Measurements from ENCODE around the gene TNFRSF25. TPM values are rescaled to one million over a fixed set of nuclear protein-coding genes. Genes with fewer than 3 reads are reported as not detected.

The TNFRSF25 gene
- total RNA-seq, 2 experiments from 2014 or later: 57.3 to 66.7 TPM

DNA sequence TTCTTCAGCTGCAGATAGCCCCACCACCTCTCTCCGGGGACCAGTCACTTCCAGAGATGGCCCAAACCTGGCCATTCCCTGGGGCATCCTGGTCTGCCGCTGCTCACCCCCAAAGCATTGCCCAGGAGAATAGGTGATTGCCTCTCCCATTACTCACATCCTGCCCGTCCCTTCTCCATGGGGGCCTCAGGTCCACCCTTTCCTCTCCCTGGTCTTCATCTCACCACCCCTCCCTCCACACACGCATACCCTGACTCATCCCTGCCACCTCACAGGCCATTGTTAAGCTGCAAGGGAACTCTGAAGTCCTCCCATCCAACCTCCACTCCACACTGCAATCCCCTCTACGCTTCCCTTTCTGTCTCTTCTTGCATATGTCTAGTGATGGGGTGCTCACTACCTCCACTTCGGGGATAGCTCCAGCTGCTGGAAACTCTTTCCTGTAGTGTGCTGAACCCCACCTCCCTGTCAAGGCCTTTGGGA lies 25.5 kb upstream of the TNFRSF25 start, which contains the start of gene PLEKHG5:
Gene PLEKHG5 (minus strand): TSS at position 188 of the 483 bp plus-strand sequence. CDS start 14,096 bp downstream, outside the sequence.
- no peaks in the 10 kb centered on the region for H3K9me3 Mint-ChIP-seq (ENCODE audit: low read depth)
- H3K27ac Mint-ChIP-seq: peak within 1 kb of the TSS; percentile 35
- ATAC-seq: no peak
- POLR2A ChIA-PET: no interaction called here
- peaks cover 12% of the 10 kb centered on the region for H3K4me1 Mint-ChIP-seq
- DNase-seq: peak; percentile 41
- H3K36me3 Mint-ChIP-seq (ENCODE audit: low read depth): no peaks in the 10 kb centered on the region
- H3K27me3 Mint-ChIP-seq: peaks cover 3% of the 10 kb centered on the region
- intact Hi-C loops (cut with DNase I, micrococcal nuclease): no loop called here
- CTCF ChIA-PET: interaction anchor here (0.6 to 2.6 kb wide), 7 partner anchors 28 to 1336 kb away, joined by 3 to 10 read pairs (median 4); no protein-coding TSS in a partner anchor
- peak within 1 kb of the TSS; percentile 74 for H3K4me3 Mint-ChIP-seq

- intact Hi-C loops (cut with DNase I, micrococcal nuclease): no loop called here
- Mint-ChIP-seq H3K9me3 (ENCODE audit: low read depth) (no peaks in the 10 kb centered on the region), H3K4me3 (peak overlapping the region; percentile 74), H3K27me3 (peaks cover 8% of the 10 kb centered on the region), H3K4me1 (peaks cover 17% of the 10 kb centered on the region), H3K36me3 (ENCODE audit: low read depth) (no peaks in the 10 kb centered on the region), H3K27ac (peak overlapping the region; percentile 35)
- DNase-seq (no peak), ATAC-seq (no peak)
- CTCF ChIA-PET: interaction anchor here (0.7 to 2.6 kb wide), 8 partner anchors 12 to 1337 kb away, joined by 3 to 10 read pairs (median 4); no protein-coding TSS in a partner anchor
- POLR2A ChIA-PET: no interaction called here
These were observed 25.1 kb upstream of the TNFRSF25 start for GRCh38 chr1:6491081-6491449.

GRCh38 chr1:6490181-6491080 lies 24.5 kb upstream of the TNFRSF25 start:
- DNase-seq (peak; percentile 81), ATAC-seq (peak; percentile 62)
- Mint-ChIP-seq H3K36me3 (ENCODE audit: low read depth) (no peaks in the 10 kb centered on the region), H3K27me3 (peaks cover 9% of the 10 kb centered on the region), H3K27ac (peak overlapping the region; percentile 63), H3K4me1 (peaks cover 18% of the 10 kb centered on the region), H3K4me3 (peak overlapping the region; percentile 74), H3K9me3 (ENCODE audit: low read depth) (no peaks in the 10 kb centered on the region)
- ChIA-PET CTCF (interaction anchor here (0.7 to 2.6 kb wide), 13 partner anchors 12 to 1337 kb away, joined by 3 to 10 read pairs (median 4); no protein-coding TSS in a partner anchor), POLR2A (no interaction called here)
- intact Hi-C loops (cut with DNase I, micrococcal nuclease): loop anchor here in 1 of 2 experiments (1.0 kb wide), 4 partner anchors 64 to 135 kb away; partner anchors contain the start of gene NOL9

- Mint-ChIP-seq H3K4me1 (peaks cover 18% of the 10 kb centered on the region), H3K4me3 (peak overlapping the region; percentile 74), H3K27me3 (peaks cover 9% of the 10 kb centered on the region), H3K27ac (peak overlapping the region; percentile 63), H3K36me3 (ENCODE audit: low read depth) (no peaks in the 10 kb centered on the region), H3K9me3 (ENCODE audit: low read depth) (no peaks in the 10 kb centered on the region)
- intact Hi-C loops (cut with DNase I, micrococcal nuclease): loop anchor here (1.0 to 5.0 kb wide), 6 partner anchors 47 to 728 kb away; partner anchors contain the start of gene NOL9 (in 1 of the 2)
- peak; percentile 71 for ATAC-seq
- DNase-seq: peak; percentile 88
- CTCF ChIA-PET: interaction anchor here (0.8 to 2.6 kb wide), 8 partner anchors 12 to 290 kb away, joined by 3 to 10 read pairs (median 4); partner anchors contain the start of gene TNFRSF25
- POLR2A ChIA-PET: no interaction called here
These were observed 23.8 kb upstream of the TNFRSF25 start for GRCh38 chr1:6489799-6490180.

DNA sequence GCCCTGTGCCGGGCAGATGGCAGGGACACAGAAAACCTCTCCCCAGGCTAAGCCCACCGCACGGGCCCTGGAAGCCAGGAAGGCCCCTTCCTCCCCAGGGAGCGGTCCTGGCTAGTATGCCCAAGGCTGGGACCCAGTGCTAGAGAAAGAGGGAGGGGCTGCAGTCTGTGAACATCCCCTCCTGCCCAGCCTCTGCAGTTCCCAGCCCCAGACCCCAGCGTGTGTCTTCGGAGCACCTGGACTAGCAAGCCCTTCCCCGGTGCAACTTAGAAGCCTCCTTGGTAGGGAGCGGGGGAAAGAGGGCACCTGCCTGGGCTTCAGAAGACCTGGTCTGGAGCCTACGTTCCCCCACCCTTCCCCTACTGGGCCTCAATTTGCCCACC lies 23.4 kb upstream of the TNFRSF25 start:
- no peak for DNase-seq
- Mint-ChIP-seq H3K4me1 (peaks cover 16% of the 10 kb centered on the region), H3K4me3 (no peak overlapping the region), H3K9me3 (ENCODE audit: low read depth) (no peaks in the 10 kb centered on the region), H3K27me3 (peaks cover 13% of the 10 kb centered on the region), H3K36me3 (ENCODE audit: low read depth) (no peaks in the 10 kb centered on the region), H3K27ac (no peak overlapping the region)
- ChIA-PET POLR2A (interaction anchor here (0.6 kb wide), 1 partner anchor 53 kb away, joined by 3 read pairs; no protein-coding TSS in a partner anchor), CTCF (interaction anchor here (1.0 to 2.6 kb wide), 6 partner anchors 11 to 289 kb away, joined by 3 to 10 read pairs (median 6); partner anchors contain the start of gene TNFRSF25)
- ATAC-seq: no peak
- intact Hi-C loops (cut with DNase I, micrococcal nuclease): loop anchor here in 1 of 2 experiments (5.0 kb wide), 2 partner anchors 47 to 728 kb away; no protein-coding TSS in a partner anchor

- Mint-ChIP-seq H3K27ac (no peak overlapping the region), H3K9me3 (ENCODE audit: low read depth) (no peaks in the 10 kb centered on the region), H3K4me1 (peaks cover 16% of the 10 kb centered on the region), H3K36me3 (ENCODE audit: low read depth) (no peaks in the 10 kb centered on the region), H3K4me3 (no peak overlapping the region), H3K27me3 (peaks cover 17% of the 10 kb centered on the region)
- no peak for ATAC-seq
- intact Hi-C loops (cut with DNase I, micrococcal nuclease): loop anchor here in 1 of 2 experiments (1.0 to 5.0 kb wide), 3 partner anchors 12 to 729 kb away; no protein-coding TSS in a partner anchor
- no peak for DNase-seq
- ChIA-PET CTCF (interaction anchor here (0.7 to 2.6 kb wide), 10 partner anchors 11 to 289 kb away, joined by 3 to 10 read pairs (median 4); partner anchors contain the start of gene TNFRSF25), POLR2A (interaction anchor here (0.6 to 0.7 kb wide), 2 partner anchors 54 to 247 kb away, joined by 3 to 4 read pairs; no protein-coding TSS in a partner anchor)
These were observed 22.8 kb upstream of the TNFRSF25 start for GRCh38 chr1:6488602-6489382.

GRCh38 chr1:6487804-6488484 lies 22.0 kb upstream of the TNFRSF25 start:
- no peak for DNase-seq
- no peak for ATAC-seq
- peaks cover 16% of the 10 kb centered on the region for H3K4me1 Mint-ChIP-seq
- peaks cover 17% of the 10 kb centered on the region for H3K27me3 Mint-ChIP-seq
- no peaks in the 10 kb centered on the region for H3K9me3 Mint-ChIP-seq (ENCODE audit: low read depth)
- intact Hi-C loops (cut with DNase I, micrococcal nuclease): loop anchor here (1.0 to 5.0 kb wide), 5 partner anchors 12 to 731 kb away; no protein-coding TSS in a partner anchor
- no peak overlapping the region for H3K4me3 Mint-ChIP-seq
- CTCF ChIA-PET: interaction anchor here (0.7 to 2.4 kb wide), 8 partner anchors 10 to 22 kb away, joined by 3 to 10 read pairs (median 6); partner anchors contain the start of gene TNFRSF25
- H3K27ac Mint-ChIP-seq: no peak overlapping the region
- POLR2A ChIA-PET: no interaction called here
- H3K36me3 Mint-ChIP-seq (ENCODE audit: low read depth): no peaks in the 10 kb centered on the region

DNA sequence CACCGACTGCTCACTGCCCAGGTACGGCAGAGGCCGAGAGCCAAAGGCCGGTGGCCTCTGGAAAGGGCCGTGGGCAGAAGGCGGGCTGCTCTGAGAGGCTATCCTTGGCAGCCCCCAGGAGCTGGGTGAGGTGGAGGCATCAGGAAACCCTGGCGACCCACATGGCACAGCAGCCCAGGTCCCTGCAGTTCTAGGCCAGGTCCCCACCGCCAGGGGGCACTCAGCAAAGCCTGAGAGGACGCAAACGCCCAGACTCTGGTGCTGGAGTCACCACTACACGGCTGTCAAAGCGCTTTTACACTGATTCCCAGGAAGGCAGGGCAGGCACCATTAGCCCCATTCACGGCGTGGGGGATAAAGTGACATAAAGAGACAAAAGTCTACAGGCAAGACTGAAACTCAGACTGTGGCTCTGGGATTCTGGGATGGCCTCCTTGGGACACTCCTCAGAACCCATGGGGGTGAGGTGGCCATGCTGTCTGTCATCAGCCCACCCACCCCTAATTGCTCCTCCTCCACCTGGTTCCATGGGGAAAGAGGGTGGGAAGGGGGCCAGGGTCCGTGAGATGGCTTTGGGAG lies 20.5 kb upstream of the TNFRSF25 start:
- intact Hi-C loops (cut with DNase I, micrococcal nuclease): loop anchor here (1.0 to 5.0 kb wide), 6 partner anchors 36 to 732 kb away; partner anchors contain the start of gene NOL9 (in 1 of the 2)

GRCh38 chr1:6485168-6486101 lies 19.5 kb upstream of the TNFRSF25 start:
- Mint-ChIP-seq H3K36me3 (ENCODE audit: low read depth) (no peaks in the 10 kb centered on the region), H3K4me1 (peaks cover 7% of the 10 kb centered on the region), H3K27ac (no peak overlapping the region), H3K4me3 (no peak overlapping the region), H3K9me3 (ENCODE audit: low read depth) (no peaks in the 10 kb centered on the region), H3K27me3 (peaks cover 24% of the 10 kb centered on the region)
- CTCF ChIA-PET: interaction anchor here (0.6 to 2.4 kb wide), 12 partner anchors 9 to 163 kb away, joined by 3 to 10 read pairs (median 4); no protein-coding TSS in a partner anchor
- intact Hi-C loops (cut with DNase I, micrococcal nuclease): loop anchor here (1.0 to 5.0 kb wide), 6 partner anchors 37 to 733 kb away; partner anchors contain the start of gene NOL9 (in 1 of the 2)
- POLR2A ChIA-PET: no interaction called here
- no peak for ATAC-seq
- DNase-seq: no peak

More for the DNA sequence above, 20.5 kb upstream of the TNFRSF25 start:
- no peaks in the 10 kb centered on the region for H3K36me3 Mint-ChIP-seq (ENCODE audit: low read depth)
- CTCF ChIA-PET: interaction anchor here (0.6 to 2.4 kb wide), 10 partner anchors 10 to 1001 kb away, joined by 3 to 10 read pairs (median 4); no protein-coding TSS in a partner anchor
- POLR2A ChIA-PET: no interaction called here
- H3K9me3 Mint-ChIP-seq (ENCODE audit: low read depth): no peaks in the 10 kb centered on the region
- H3K27ac Mint-ChIP-seq: no peak overlapping the region
- H3K4me3 Mint-ChIP-seq: no peak overlapping the region
- peaks cover 13% of the 10 kb centered on the region for H3K4me1 Mint-ChIP-seq
- H3K27me3 Mint-ChIP-seq: peaks cover 24% of the 10 kb centered on the region
- DNase-seq (peak; percentile 94), ATAC-seq (peak; percentile 77)
